GM12865 (cell line): ENCODE data around the gene CCL7.

ENCODE experiments used
- DNase-seq: peaks from one replicate; pipeline ENCODE4 v3.0.0; 2010; ENCODE audit warnings: low read depth
- H3K4me3 ChIP-seq: 2 replicates; pipeline ENCODE4 v1.5.1; 2011; ENCODE audit warnings: mild to moderate bottlenecking, low read depth, low read length, control low read depth
- TF ChIP-seq, protein P1 (sequence below): IDR thresholded peaks from 2 replicates; pipeline ENCODE4 v1.5.1; 2011; ENCODE audit warnings: low read length, control low read depth, low read depth, inconsistent platforms; ENCODE audit not compliant: insufficient read depth; ENCODE audit errors: missing control alignments

CCL7 gene

GRCh38 chr17:34252444-34253138 is 17.4 kb upstream of the CCL7 start:
- TF ChIP-seq, protein P1, sequence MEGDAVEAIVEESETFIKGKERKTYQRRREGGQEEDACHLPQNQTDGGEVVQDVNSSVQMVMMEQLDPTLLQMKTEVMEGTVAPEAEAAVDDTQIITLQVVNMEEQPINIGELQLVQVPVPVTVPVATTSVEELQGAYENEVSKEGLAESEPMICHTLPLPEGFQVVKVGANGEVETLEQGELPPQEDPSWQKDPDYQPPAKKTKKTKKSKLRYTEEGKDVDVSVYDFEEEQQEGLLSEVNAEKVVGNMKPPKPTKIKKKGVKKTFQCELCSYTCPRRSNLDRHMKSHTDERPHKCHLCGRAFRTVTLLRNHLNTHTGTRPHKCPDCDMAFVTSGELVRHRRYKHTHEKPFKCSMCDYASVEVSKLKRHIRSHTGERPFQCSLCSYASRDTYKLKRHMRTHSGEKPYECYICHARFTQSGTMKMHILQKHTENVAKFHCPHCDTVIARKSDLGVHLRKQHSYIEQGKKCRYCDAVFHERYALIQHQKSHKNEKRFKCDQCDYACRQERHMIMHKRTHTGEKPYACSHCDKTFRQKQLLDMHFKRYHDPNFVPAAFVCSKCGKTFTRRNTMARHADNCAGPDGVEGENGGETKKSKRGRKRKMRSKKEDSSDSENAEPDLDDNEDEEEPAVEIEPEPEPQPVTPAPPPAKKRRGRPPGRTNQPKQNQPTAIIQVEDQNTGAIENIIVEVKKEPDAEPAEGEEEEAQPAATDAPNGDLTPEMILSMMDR: no peak
- DNase-seq: no peak
- H3K4me3 ChIP-seq: no peak overlapping the region

DNA sequence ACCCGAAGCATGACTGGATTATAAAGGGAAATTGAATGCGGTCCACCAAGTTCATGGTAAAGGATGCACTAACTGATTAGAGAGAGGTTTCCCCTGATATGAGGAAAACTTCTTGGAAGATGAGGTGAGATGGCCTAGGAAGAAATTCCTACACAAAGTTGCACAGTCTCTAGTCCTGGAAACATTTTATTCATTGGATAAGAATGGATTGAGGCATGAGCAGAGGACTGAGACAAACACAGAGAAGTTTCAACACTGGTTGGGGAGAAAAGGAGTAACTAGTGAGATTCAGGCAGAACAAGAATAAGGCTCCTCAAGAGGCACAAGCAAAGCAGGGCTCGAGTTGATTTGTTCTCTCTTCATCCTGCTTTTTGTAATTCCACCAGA is 16.9 kb upstream of the CCL7 start:
- DNase-seq: no peak
- no peak overlapping the region for H3K4me3 ChIP-seq
- TF ChIP-seq, protein P1: no peak

- DNase-seq: no peak
- no peak overlapping the region for H3K4me3 ChIP-seq
- TF ChIP-seq, protein P1: no peak
Observed at GRCh38 chr17:34254146-34254545, 15.9 kb upstream of the CCL7 start.

GRCh38 chr17:34254651-34255380 is 15.2 kb upstream of the CCL7 start, which contains the start of gene CCL2:
Gene CCL2 (plus strand): TSS chr17:34255285. CDS start chr17:34255350, 65 bp downstream.
- H3K4me3 ChIP-seq: no peak within 1 kb of the TSS
- TF ChIP-seq, protein P1: no peak
- DNase-seq: no peak

DNA sequence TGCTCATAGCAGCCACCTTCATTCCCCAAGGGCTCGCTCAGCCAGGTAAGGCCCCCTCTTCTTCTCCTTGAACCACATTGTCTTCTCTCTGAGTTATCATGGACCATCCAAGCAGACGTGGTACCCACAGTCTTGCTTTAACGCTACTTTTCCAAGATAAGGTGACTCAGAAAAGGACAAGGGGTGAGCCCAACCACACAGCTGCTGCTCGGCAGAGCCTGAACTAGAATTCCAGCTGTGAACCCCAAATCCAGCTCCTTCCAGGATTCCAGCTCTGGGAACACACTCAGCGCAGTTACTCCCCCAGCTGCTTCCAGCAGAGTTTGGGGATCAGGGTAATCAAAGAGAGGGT is 14.7 kb upstream of the CCL7 start:
- DNase-seq: no peak
- TF ChIP-seq, protein P1: no peak
- no peak overlapping the region for H3K4me3 ChIP-seq

- H3K4me3 ChIP-seq: no peak overlapping the region
- TF ChIP-seq, protein P1: no peak
- no peak for DNase-seq
Observed at GRCh38 chr17:34255841-34256240, 14.2 kb upstream of the CCL7 start.
